ENCODE measurements around the gene BRMS1. TPM values are rescaled to one million over a fixed set of nuclear protein-coding genes. Genes with fewer than 3 reads are reported as not detected.

BRMS1 gene
- polyA plus RNA-seq, 1 donor (not counting 4 experiments of a cell fraction or from before 2014, with no cell fraction given): 61.4 TPM

DNA sequence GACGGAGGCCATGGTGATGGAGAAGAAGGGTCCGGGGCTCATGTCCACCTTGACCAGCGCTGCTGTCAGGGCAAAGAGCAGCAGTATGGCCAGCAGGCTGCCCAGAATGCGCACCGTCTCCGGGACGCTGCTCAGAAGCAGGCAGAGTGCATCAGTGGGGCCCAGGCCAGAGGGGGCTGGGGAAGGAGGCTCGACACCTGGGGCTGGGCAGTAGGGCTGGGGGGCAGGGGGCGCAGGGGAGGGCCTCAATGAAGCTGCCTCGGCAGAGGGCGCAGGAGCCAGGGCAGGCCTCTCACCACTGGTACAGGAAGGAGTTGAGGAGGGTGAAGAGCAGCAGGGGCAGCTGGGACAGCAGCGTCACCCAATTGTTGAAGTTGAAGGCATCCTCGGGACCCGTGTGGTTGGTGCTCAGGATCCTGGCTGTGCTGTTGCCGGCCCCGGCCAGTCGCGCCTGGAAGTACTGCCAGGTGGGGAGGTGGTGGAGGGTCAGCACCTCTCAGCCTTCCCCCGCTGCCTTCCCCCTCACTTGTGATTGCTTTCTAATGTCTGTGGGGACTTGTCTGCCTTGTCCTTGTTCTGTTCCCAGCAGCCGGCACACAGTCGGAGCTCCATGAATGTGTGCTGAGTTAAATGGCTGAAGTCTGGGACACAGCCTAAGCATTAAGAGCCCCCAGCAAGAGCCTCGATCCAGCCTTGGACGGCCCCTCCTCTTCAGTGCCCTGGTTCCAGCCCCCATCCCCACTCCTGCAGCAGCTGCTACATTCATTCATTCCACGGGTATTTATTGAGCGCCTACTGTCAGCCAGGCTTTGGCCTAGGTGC is 24.4 kb upstream of the BRMS1 start:
- Histone ChIP-seq H3K36me3 (ENCODE audit: control insufficient read depth in 2 of 2, extremely low read depth in 1 of 2, insufficient read depth in 2 of 2, low read length in 2 of 2) (peaks cover 0 to 5% of the 10 kb centered on the region in 2 experiments), H3K9me3 (ENCODE audit: control insufficient read depth, low read depth, low read length) (no peaks in the 10 kb centered on the region), H3K9ac (ENCODE audit: control insufficient read depth, extremely low read depth, insufficient read depth, low read length) (no peak overlapping the region), H3K79me2 (ENCODE audit: control insufficient read depth, insufficient read depth, low read length) (no peaks in the 10 kb centered on the region), H2AFZ (ENCODE audit: control insufficient read depth, low read length) (no peak overlapping the region), H3K27ac (ENCODE audit: control insufficient read depth, insufficient read depth, low read length) (no peak overlapping the region), H3K4me1 (ENCODE audit: control insufficient read depth, extremely low read depth, insufficient read depth, low read length) (peaks cover 7% of the 10 kb centered on the region), H3K4me2 (ENCODE audit: control insufficient read depth, extremely low read depth, insufficient read depth, low read depth, low read length) (no peak overlapping the region), H4K20me1 (ENCODE audit: control insufficient read depth, extremely low read depth, insufficient read depth, low read length) (no peaks in the 10 kb centered on the region), H3K9me1 (ENCODE audit: control insufficient read depth, extremely low read depth, insufficient read depth, low read length) (no peaks in the 10 kb centered on the region), H3K27me3 (ENCODE audit: control insufficient read depth, extremely low read depth, insufficient read depth, low read length) (no peaks in the 10 kb centered on the region), H3K4me3 (ENCODE audit: control insufficient read depth in 2 of 3, extremely low read depth in 1 of 3, insufficient read depth in 2 of 3, low read depth in 1 of 3, low read length in 3 of 3) (no peak overlapping the region)
- DNase-seq (ENCODE audit: low read depth, low spot score) (no peak), FAIRE-seq (no peak)
- dilution Hi-C loops (cut with MboI; ENCODE audit: extremely low pct_ligation_motif_present, low sequenced_read_pairs): no loop called here
- no peak for TF ChIP-seq EZH2 (IDR thresholded peaks at IDR 0.05; ENCODE audit: low read length)
- TF ChIP-seq, protein P1, sequence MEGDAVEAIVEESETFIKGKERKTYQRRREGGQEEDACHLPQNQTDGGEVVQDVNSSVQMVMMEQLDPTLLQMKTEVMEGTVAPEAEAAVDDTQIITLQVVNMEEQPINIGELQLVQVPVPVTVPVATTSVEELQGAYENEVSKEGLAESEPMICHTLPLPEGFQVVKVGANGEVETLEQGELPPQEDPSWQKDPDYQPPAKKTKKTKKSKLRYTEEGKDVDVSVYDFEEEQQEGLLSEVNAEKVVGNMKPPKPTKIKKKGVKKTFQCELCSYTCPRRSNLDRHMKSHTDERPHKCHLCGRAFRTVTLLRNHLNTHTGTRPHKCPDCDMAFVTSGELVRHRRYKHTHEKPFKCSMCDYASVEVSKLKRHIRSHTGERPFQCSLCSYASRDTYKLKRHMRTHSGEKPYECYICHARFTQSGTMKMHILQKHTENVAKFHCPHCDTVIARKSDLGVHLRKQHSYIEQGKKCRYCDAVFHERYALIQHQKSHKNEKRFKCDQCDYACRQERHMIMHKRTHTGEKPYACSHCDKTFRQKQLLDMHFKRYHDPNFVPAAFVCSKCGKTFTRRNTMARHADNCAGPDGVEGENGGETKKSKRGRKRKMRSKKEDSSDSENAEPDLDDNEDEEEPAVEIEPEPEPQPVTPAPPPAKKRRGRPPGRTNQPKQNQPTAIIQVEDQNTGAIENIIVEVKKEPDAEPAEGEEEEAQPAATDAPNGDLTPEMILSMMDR (optimal IDR thresholded peaks at IDR 0.05 in 1 of 3, IDR thresholded peaks at IDR 0.05 in 1 of 3, conservative IDR thresholded peaks at IDR 0.05 in 1 of 3; ENCODE audit: extremely low read depth in 1 of 3, insufficient read depth in 2 of 3, low read length in 3 of 3): no peak

DNA sequence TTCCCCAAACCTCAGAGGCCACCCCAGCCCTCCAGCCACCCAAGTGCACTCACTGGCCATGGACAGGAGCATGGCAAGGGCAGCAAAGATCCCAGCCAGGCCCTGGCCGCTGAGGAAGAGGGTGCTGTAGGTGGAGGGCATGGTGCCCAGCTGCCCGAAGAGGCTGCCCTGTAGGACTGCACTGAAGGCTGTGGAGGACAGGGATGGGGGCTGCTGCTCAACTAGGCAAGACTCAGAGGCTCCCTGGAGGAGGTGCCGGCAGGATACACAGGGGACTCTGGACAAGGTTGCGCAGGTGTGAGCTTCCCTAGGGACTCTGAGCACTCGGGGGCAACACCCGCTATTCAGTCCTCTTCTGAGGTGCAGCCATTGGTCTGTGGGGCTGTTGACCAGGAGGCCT is 23.6 kb upstream of the BRMS1 start:
- Histone ChIP-seq H3K9me3 (ENCODE audit: control insufficient read depth, low read depth, low read length) (no peaks in the 10 kb centered on the region), H3K9ac (ENCODE audit: control insufficient read depth, extremely low read depth, insufficient read depth, low read length) (no peak overlapping the region), H2AFZ (ENCODE audit: control insufficient read depth, low read length) (no peak overlapping the region), H3K9me1 (ENCODE audit: control insufficient read depth, extremely low read depth, insufficient read depth, low read length) (no peaks in the 10 kb centered on the region), H3K79me2 (ENCODE audit: control insufficient read depth, insufficient read depth, low read length) (no peaks in the 10 kb centered on the region), H3K4me2 (ENCODE audit: control insufficient read depth, extremely low read depth, insufficient read depth, low read depth, low read length) (no peak overlapping the region), H4K20me1 (ENCODE audit: control insufficient read depth, extremely low read depth, insufficient read depth, low read length) (peaks cover under 1% of the 10 kb centered on the region), H3K27me3 (ENCODE audit: control insufficient read depth, extremely low read depth, insufficient read depth, low read length) (no peaks in the 10 kb centered on the region), H3K27ac (ENCODE audit: control insufficient read depth, insufficient read depth, low read length) (no peak overlapping the region), H3K36me3 (ENCODE audit: control insufficient read depth in 2 of 2, extremely low read depth in 1 of 2, insufficient read depth in 2 of 2, low read length in 2 of 2) (peaks cover 0 to 5% of the 10 kb centered on the region in 2 experiments), H3K4me3 (ENCODE audit: control insufficient read depth in 2 of 3, extremely low read depth in 1 of 3, insufficient read depth in 2 of 3, low read depth in 1 of 3, low read length in 3 of 3) (no peak overlapping the region), H3K4me1 (ENCODE audit: control insufficient read depth, extremely low read depth, insufficient read depth, low read length) (peaks cover 7% of the 10 kb centered on the region)
- TF ChIP-seq, protein P1 (optimal IDR thresholded peaks at IDR 0.05 in 1 of 3, IDR thresholded peaks at IDR 0.05 in 1 of 3, conservative IDR thresholded peaks at IDR 0.05 in 1 of 3; ENCODE audit: extremely low read depth in 1 of 3, insufficient read depth in 2 of 3, low read length in 3 of 3): no peak
- no peak for TF ChIP-seq EZH2 (IDR thresholded peaks at IDR 0.05; ENCODE audit: low read length)
- DNase-seq (ENCODE audit: low read depth, low spot score) (no peak), FAIRE-seq (no peak)
- dilution Hi-C loops (cut with MboI; ENCODE audit: extremely low pct_ligation_motif_present, low sequenced_read_pairs): no loop called here
